ENCODE data around the gene PRDM16.

DNA sequence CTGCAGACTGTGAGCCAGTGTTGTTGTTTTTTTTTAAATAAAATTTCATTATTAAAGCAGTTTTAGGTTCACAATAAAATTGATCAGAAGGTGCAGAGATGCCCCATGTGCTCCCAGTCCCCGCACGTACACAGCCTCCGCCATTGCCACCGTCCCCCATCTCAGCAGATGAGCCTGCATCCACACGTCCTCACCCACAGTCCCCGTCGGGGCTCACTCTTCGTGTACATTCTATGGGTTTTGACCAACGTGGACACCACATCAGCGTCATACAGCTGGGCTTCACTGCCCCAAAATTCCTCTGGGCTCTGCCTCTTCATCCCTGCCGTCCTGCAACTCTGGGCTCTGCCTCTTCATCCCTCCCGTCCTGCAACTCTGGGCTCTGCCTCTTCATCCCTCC is 373.9 kb downstream of the PRDM16 start:
- TF ChIP-seq, protein P1, sequence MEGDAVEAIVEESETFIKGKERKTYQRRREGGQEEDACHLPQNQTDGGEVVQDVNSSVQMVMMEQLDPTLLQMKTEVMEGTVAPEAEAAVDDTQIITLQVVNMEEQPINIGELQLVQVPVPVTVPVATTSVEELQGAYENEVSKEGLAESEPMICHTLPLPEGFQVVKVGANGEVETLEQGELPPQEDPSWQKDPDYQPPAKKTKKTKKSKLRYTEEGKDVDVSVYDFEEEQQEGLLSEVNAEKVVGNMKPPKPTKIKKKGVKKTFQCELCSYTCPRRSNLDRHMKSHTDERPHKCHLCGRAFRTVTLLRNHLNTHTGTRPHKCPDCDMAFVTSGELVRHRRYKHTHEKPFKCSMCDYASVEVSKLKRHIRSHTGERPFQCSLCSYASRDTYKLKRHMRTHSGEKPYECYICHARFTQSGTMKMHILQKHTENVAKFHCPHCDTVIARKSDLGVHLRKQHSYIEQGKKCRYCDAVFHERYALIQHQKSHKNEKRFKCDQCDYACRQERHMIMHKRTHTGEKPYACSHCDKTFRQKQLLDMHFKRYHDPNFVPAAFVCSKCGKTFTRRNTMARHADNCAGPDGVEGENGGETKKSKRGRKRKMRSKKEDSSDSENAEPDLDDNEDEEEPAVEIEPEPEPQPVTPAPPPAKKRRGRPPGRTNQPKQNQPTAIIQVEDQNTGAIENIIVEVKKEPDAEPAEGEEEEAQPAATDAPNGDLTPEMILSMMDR (IDR thresholded peaks at IDR 0.05; ENCODE audit: poor library complexity, severe bottlenecking) = no peak
- TF ChIP-seq EP300 (conservative IDR thresholded peaks at IDR 0.05; ENCODE audit: poor library complexity, severe bottlenecking) (no peak), POLR2AphosphoS5 (IDR thresholded peaks at IDR 0.05) (no peak), RAD21 (conservative IDR thresholded peaks at IDR 0.05) (no peak), EZH2 (IDR thresholded peaks at IDR 0.05; ENCODE audit: borderline replicate concordance, insufficient read depth, low read length, poor library complexity, severe bottlenecking) (no peak), TAF1 (IDR thresholded peaks at IDR 0.05; ENCODE audit: low read depth) (no peak), MXI1 (conservative IDR thresholded peaks at IDR 0.05; ENCODE audit: poor library complexity, severe bottlenecking) (no peak)
- TF ChIP-seq, protein P2, sequence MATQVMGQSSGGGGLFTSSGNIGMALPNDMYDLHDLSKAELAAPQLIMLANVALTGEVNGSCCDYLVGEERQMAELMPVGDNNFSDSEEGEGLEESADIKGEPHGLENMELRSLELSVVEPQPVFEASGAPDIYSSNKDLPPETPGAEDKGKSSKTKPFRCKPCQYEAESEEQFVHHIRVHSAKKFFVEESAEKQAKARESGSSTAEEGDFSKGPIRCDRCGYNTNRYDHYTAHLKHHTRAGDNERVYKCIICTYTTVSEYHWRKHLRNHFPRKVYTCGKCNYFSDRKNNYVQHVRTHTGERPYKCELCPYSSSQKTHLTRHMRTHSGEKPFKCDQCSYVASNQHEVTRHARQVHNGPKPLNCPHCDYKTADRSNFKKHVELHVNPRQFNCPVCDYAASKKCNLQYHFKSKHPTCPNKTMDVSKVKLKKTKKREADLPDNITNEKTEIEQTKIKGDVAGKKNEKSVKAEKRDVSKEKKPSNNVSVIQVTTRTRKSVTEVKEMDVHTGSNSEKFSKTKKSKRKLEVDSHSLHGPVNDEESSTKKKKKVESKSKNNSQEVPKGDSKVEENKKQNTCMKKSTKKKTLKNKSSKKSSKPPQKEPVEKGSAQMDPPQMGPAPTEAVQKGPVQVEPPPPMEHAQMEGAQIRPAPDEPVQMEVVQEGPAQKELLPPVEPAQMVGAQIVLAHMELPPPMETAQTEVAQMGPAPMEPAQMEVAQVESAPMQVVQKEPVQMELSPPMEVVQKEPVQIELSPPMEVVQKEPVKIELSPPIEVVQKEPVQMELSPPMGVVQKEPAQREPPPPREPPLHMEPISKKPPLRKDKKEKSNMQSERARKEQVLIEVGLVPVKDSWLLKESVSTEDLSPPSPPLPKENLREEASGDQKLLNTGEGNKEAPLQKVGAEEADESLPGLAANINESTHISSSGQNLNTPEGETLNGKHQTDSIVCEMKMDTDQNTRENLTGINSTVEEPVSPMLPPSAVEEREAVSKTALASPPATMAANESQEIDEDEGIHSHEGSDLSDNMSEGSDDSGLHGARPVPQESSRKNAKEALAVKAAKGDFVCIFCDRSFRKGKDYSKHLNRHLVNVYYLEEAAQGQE (IDR thresholded peaks at IDR 0.05; ENCODE audit: borderline replicate concordance) = no peak

All from neural cell (in vitro differentiated cells).